B cell (primary cell): ENCODE data around the gene THUMPD2. TPM values are rescaled to one million over a fixed set of nuclear protein-coding genes. Genes with fewer than 3 reads are reported as not detected.

Source experiments
- ATAC-seq: fragments of 200-7000 bp; cut with Tn5 transposase; one replicate; pipeline ENCODE4 v1.10.0; 2021; ENCODE audit warnings: low read depth, mild to moderate bottlenecking, moderate number of reproducible peaks, moderate library complexity
- CTCF ChIA-PET: fragments of 350-600 bp; sonication (Branson Sonifier 250); formaldehyde crosslinking; loops from one replicate; lab custom pipeline; 2021; ENCODE audit warnings: antibody characterized with exemption, inconsistent platforms; lab: Charles Lee
- POLR2A ChIA-PET: fragments of 350-600 bp; sonication (Branson Sonifier 250); formaldehyde crosslinking; loops from one replicate; lab custom pipeline; 2021; ENCODE audit warnings: antibody characterized with exemption; lab: Charles Lee
- DNase-seq: peaks from one replicate; pipeline ENCODE4 v3.0.0; 2013
- H2AFZ ChIP-seq: 2 replicates; pipeline ENCODE4 v1.6.1; 2012; ENCODE audit warnings: mild to moderate bottlenecking, low read depth, low read length; ENCODE audit not compliant: insufficient read depth, poor library complexity, severe bottlenecking
- H3K27ac ChIP-seq, 2 donors: 1 replicate in 1 of 2; 2 replicates in 1 of 2; pipeline ENCODE4 v1.5.1; 2012 to 2013; ENCODE audit warnings: low read length in 2 of 2, mild to moderate bottlenecking in 2 of 2, moderate library complexity in 1 of 2
- H3K27me3 ChIP-seq, 4 experiments: fragments of 200-600 bp in 1 of 4; sonication (generic) in 1 of 4; replicated peaks in 1 of 4; 1 replicate in 2 of 4; 2 replicates in 2 of 4; pipeline versions ENCODE4 v1.6.1 to v1.7.0; 2013 to 2016; ENCODE audit warnings: low read length in 3 of 4, mild to moderate bottlenecking in 2 of 4, mixed read lengths in 1 of 4, moderate library complexity in 1 of 4; ENCODE audit not compliant: insufficient read depth in 4 of 4, control insufficient read depth in 3 of 4; ENCODE audit errors: control extremely low read depth in 1 of 4
- H3K36me3 ChIP-seq, 2 experiments: replicated peaks in 1 of 2; 1 replicate in 1 of 2; 2 replicates in 1 of 2; pipeline versions ENCODE4 v1.6.1 to v1.7.1; 2013; ENCODE audit warnings: low read length in 1 of 2; ENCODE audit not compliant: insufficient read depth in 2 of 2, control insufficient read depth in 1 of 2; ENCODE audit errors: control extremely low read depth in 1 of 2, extremely low read depth in 1 of 2
- H3K4me1 ChIP-seq, 2 donors: fragments of 200-600 bp in 1 of 2; sonication (generic) in 1 of 2; 1 replicate in 1 of 2; 2 replicates in 1 of 2; pipeline versions ENCODE4 v1.5.1 to v1.6.1; 2013 to 2017; ENCODE audit warnings: low read length in 2 of 2; ENCODE audit not compliant: control insufficient read depth in 2 of 2, insufficient read depth in 2 of 2
- H3K4me2 ChIP-seq: replicated peaks from 2 replicates; pipeline ENCODE3; 2012; ENCODE audit warnings: mild to moderate bottlenecking, low read depth, low read length; ENCODE audit not compliant: poor library complexity, severe bottlenecking
- H3K4me3 ChIP-seq, 5 experiments: fragments of 200-600 bp in 1 of 5; sonication (generic) in 1 of 5; 1 replicate in 3 of 5; 2 replicates in 2 of 5; pipeline versions ENCODE4 v1.5.1 to v1.7.0; 2011 to 2016; ENCODE audit warnings: low read length in 4 of 5, mild to moderate bottlenecking in 4 of 5, low read depth in 2 of 5, control low read depth in 1 of 5, moderate library complexity in 1 of 5; ENCODE audit not compliant: insufficient read depth in 1 of 5; ENCODE audit errors: control extremely low read depth in 1 of 5, extremely low read depth in 1 of 5
- H3K79me2 ChIP-seq: fragments of 200-600 bp; sonication (generic); one replicate; pipeline ENCODE4 v1.6.0; 2016; ENCODE audit warnings: low read length; ENCODE audit not compliant: control insufficient read depth, insufficient read depth
- H3K9ac ChIP-seq: fragments of 200-600 bp; sonication (generic); 2 replicates; pipeline ENCODE4 v1.6.1; 2017; ENCODE audit warnings: mild to moderate bottlenecking, low read length, moderate library complexity
- H3K9me3 ChIP-seq, 3 donors: one replicate each; pipeline versions ENCODE4 v1.6.1 to v1.7.1; 2013; ENCODE audit warnings: low read length in 2 of 3; ENCODE audit not compliant: control insufficient read depth in 2 of 3, insufficient read depth in 1 of 3; ENCODE audit errors: control extremely low read depth in 1 of 3
- H4K20me1 ChIP-seq: 2 replicates; pipeline ENCODE4 v1.6.0; 2012; ENCODE audit warnings: mild to moderate bottlenecking, low read length; ENCODE audit not compliant: insufficient read depth, control insufficient read depth, poor library complexity, severe bottlenecking
- H3K27ac Mint-ChIP-seq: one replicate; pipeline ENCODE4 v1.8.0; 2021; ENCODE audit warnings: mixed read lengths
- H3K27me3 Mint-ChIP-seq: one replicate; pipeline ENCODE4 v1.8.0; 2021; ENCODE audit warnings: mixed read lengths
- H3K4me1 Mint-ChIP-seq: one replicate; pipeline ENCODE4 v1.8.0; 2021; ENCODE audit warnings: mixed read lengths
- H3K4me3 Mint-ChIP-seq: one replicate; pipeline ENCODE4 v1.8.0; 2021; ENCODE audit warnings: mixed read lengths
- H3K9me3 Mint-ChIP-seq: one replicate; pipeline ENCODE4 v1.8.0; 2022; ENCODE audit warnings: mixed read lengths; ENCODE audit not compliant: insufficient read depth
- EZH2 ChIP-seq: IDR thresholded peaks from 2 replicates; pipeline ENCODE4 v1.6.1; 2012; ENCODE audit warnings: borderline replicate concordance, low read depth, mild to moderate bottlenecking, moderate library complexity, low read length; ENCODE audit not compliant: insufficient read depth, poor library complexity, severe bottlenecking
- WGBS: methylation state at CpG from one replicate; pipeline ENCODE4 v1.1.5; 2013; ENCODE audit warnings: missing lambda C conversion rate; ENCODE audit not compliant: insufficient coverage; 5-methylcytosine and 5-hydroxymethylcytosine counted together
- intact Hi-C: fragments of 100-400 bp; cut with micrococcal nuclease; formaldehyde crosslinking; loops from one replicate; pipeline ENCODE4 v1.10.0; 2022
- polyA plus RNA-seq: library from polyadenylated mRNA; depleted of rRNA; stranded (reverse); fragments of >200 nt; gene quantifications from 2 replicates; pipeline ENCODE4 v1.2.3, GENCODE V29; 2012
- total RNA-seq, 2 donors: library from RNA; stranded (reverse); fragments of 120-200 nt in 1 of 2; gene quantifications; 1 replicate in 1 of 2; 2 replicates in 1 of 2; pipeline versions ENCODE4 v1.2.3 to v1.2.4, GENCODE V29; 2013 to 2022
- TF ChIP-seq, protein P1 (sequence below): fragments of 200-600 bp; IDR thresholded peaks from one replicate; pipeline ENCODE4 v1.8.0; 2022; ENCODE audit warnings: antibody characterized with exemption, mild to moderate bottlenecking

The THUMPD2 gene
- total and polyA plus RNA-seq, 2 donors (not counting 1 experiment from before 2014, with no cell fraction given) = 11.0 to 14.8 TPM

DNA sequence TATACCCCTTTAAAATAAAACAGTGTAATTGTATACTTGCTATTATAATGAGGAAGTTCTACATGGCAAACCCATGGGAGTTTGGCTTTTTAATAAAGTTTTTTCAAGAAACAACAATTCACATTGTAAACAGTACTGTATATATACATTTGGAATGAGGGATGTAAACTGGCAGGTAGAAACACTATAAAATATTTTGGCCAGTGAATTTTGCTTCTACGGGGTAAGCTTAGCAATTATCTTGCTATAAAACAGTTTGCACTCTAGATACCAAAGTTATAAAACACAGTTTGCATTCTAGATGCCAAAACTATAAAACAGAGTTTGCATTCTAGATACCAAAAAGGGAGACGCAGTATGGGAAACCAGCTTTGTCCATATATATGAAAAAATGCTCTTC is 16.6 kb downstream of the THUMPD2 start:
- Histone ChIP-seq H3K27me3 (no peaks in the 10 kb centered on the region), H3K27ac (no peak overlapping the region), H3K4me1 (no peaks in the 10 kb centered on the region), H3K4me2 (no peak overlapping the region), H3K9me3 (no peaks in the 10 kb centered on the region), H3K9ac (no peak overlapping the region), H3K4me3 (no peak overlapping the region), H2AFZ (no peak overlapping the region), H3K36me3 (peaks cover 22 to 41% of the 10 kb centered on the region in 2 experiments), H3K79me2 (no peaks in the 10 kb centered on the region), H4K20me1 (no peaks in the 10 kb centered on the region)
- ChIA-PET POLR2A (no interaction called here), CTCF (no interaction called here)
- no CpG with 5 or more reads among the region's 2 CpGs for WGBS
- no peak for ATAC-seq
- intact Hi-C loops = no loop called here
- DNase-seq = no peak
- Mint-ChIP-seq H3K4me1 (no peaks in the 10 kb centered on the region), H3K4me3 (no peak overlapping the region), H3K9me3 (no peaks in the 10 kb centered on the region), H3K27ac (no peak overlapping the region), H3K27me3 (no peaks in the 10 kb centered on the region)
- TF ChIP-seq EZH2 = no peak
- TF ChIP-seq, protein P1, sequence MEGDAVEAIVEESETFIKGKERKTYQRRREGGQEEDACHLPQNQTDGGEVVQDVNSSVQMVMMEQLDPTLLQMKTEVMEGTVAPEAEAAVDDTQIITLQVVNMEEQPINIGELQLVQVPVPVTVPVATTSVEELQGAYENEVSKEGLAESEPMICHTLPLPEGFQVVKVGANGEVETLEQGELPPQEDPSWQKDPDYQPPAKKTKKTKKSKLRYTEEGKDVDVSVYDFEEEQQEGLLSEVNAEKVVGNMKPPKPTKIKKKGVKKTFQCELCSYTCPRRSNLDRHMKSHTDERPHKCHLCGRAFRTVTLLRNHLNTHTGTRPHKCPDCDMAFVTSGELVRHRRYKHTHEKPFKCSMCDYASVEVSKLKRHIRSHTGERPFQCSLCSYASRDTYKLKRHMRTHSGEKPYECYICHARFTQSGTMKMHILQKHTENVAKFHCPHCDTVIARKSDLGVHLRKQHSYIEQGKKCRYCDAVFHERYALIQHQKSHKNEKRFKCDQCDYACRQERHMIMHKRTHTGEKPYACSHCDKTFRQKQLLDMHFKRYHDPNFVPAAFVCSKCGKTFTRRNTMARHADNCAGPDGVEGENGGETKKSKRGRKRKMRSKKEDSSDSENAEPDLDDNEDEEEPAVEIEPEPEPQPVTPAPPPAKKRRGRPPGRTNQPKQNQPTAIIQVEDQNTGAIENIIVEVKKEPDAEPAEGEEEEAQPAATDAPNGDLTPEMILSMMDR = no peak

- no peak overlapping the region for H3K27ac Mint-ChIP-seq
- WGBS = 95% methylated on average over 4 of the region's 4 CpGs
- CTCF ChIA-PET = no interaction called here
- no peaks in the 10 kb centered on the region for H3K27me3 ChIP-seq
- POLR2A ChIA-PET = no interaction called here
- no peak overlapping the region for H3K27ac ChIP-seq
- no peaks in the 10 kb centered on the region for H3K4me1 ChIP-seq
- no peaks in the 10 kb centered on the region for H3K9me3 ChIP-seq
- intact Hi-C loops = no loop called here
- H3K79me2 ChIP-seq = no peaks in the 10 kb centered on the region
- H3K4me2 ChIP-seq = no peak overlapping the region
- TF ChIP-seq EZH2 = no peak
- TF ChIP-seq, protein P1 = no peak
- no peaks in the 10 kb centered on the region for H3K4me1 Mint-ChIP-seq
- H2AFZ ChIP-seq = no peak overlapping the region
- no peak overlapping the region for H3K9ac ChIP-seq
- no peaks in the 10 kb centered on the region for H4K20me1 ChIP-seq
- H3K4me3 ChIP-seq = no peak overlapping the region
- H3K4me3 Mint-ChIP-seq = no peak overlapping the region
- H3K9me3 Mint-ChIP-seq = no peaks in the 10 kb centered on the region
- no peak for ATAC-seq
- no peaks in the 10 kb centered on the region for H3K27me3 Mint-ChIP-seq
- no peak for DNase-seq
- H3K36me3 ChIP-seq = peaks cover 31 to 60% of the 10 kb centered on the region in 2 experiments
These were observed 21.9 kb downstream of the THUMPD2 start for GRCh38 chr2:39757156-39757555.
